Measurements from ENCODE around the gene MICAL3.
A peak's percentile ranks its signal among the peaks of the same experiment; 100 is the strongest.

MICAL3 gene

GRCh38 chr22:18058371-18059093, 34.2 kb upstream of the MICAL3 start:
- H3K9me3 ChIP-seq (ENCODE audit: insufficient read depth, low read length): no peaks in the 10 kb centered on the region
- peak overlapping the region; percentile 87 for H3K9ac ChIP-seq (ENCODE audit: low read length)
- H3K27ac ChIP-seq (ENCODE audit: low read length): peak overlapping the region; percentile 94
- H2AFZ ChIP-seq (ENCODE audit: low read depth, low read length): no peak overlapping the region
- TF ChIP-seq EZH2phosphoT487 (IDR thresholded peaks at IDR 0.05; ENCODE audit: low read depth) (no peak), CTCF (IDR thresholded peaks at IDR 0.05; ENCODE audit: low read depth, low read length) (no peak)
- H3K4me3 ChIP-seq (ENCODE audit: low read length): peak overlapping the region; percentile 70
- no peaks in the 10 kb centered on the region for H3K79me2 ChIP-seq (ENCODE audit: low read length)
- H3K4me1 ChIP-seq (ENCODE audit: low read length): peaks cover 69% of the 10 kb centered on the region
- H3K36me3 ChIP-seq (replicated peaks; ENCODE audit: low read depth, low read length): no peaks in the 10 kb centered on the region
- no peaks in the 10 kb centered on the region for H3K27me3 ChIP-seq (ENCODE audit: low read depth, low read length)
- H3K4me2 ChIP-seq (ENCODE audit: low read length): peak overlapping the region; percentile 58
- no peaks in the 10 kb centered on the region for H4K20me1 ChIP-seq (ENCODE audit: insufficient read depth, low read length)

GRCh38 chr22:18057568-18058209, 33.3 kb upstream of the MICAL3 start:
- Histone ChIP-seq H3K27me3 (ENCODE audit: low read depth, low read length) (no peaks in the 10 kb centered on the region), H3K9me3 (ENCODE audit: insufficient read depth, low read length) (no peaks in the 10 kb centered on the region), H3K4me1 (ENCODE audit: low read length) (peaks cover 69% of the 10 kb centered on the region), H3K79me2 (ENCODE audit: low read length) (no peaks in the 10 kb centered on the region), H3K4me2 (ENCODE audit: low read length) (peak overlapping the region; percentile 58), H2AFZ (ENCODE audit: low read depth, low read length) (no peak overlapping the region), H4K20me1 (ENCODE audit: insufficient read depth, low read length) (no peaks in the 10 kb centered on the region), H3K27ac (ENCODE audit: low read length) (peak overlapping the region; percentile 94), H3K9ac (ENCODE audit: low read length) (peak overlapping the region; percentile 87), H3K4me3 (ENCODE audit: low read length) (peak overlapping the region; percentile 70), H3K36me3 (replicated peaks; ENCODE audit: low read depth, low read length) (no peaks in the 10 kb centered on the region)
- TF ChIP-seq EZH2phosphoT487 (IDR thresholded peaks at IDR 0.05; ENCODE audit: low read depth) (no peak), CTCF (IDR thresholded peaks at IDR 0.05; ENCODE audit: low read depth, low read length) (no peak)

GRCh38 chr22:18056807-18057474, 32.6 kb upstream of the MICAL3 start:
- Histone ChIP-seq H3K4me2 (ENCODE audit: low read length) (peak overlapping the region; percentile 58), H3K36me3 (replicated peaks; ENCODE audit: low read depth, low read length) (no peaks in the 10 kb centered on the region), H3K27me3 (ENCODE audit: low read depth, low read length) (no peaks in the 10 kb centered on the region), H3K4me1 (ENCODE audit: low read length) (peaks cover 68% of the 10 kb centered on the region), H3K4me3 (ENCODE audit: low read length) (peak overlapping the region; percentile 70), H2AFZ (ENCODE audit: low read depth, low read length) (no peak overlapping the region), H4K20me1 (ENCODE audit: insufficient read depth, low read length) (no peaks in the 10 kb centered on the region), H3K9ac (ENCODE audit: low read length) (peak overlapping the region; percentile 87), H3K27ac (ENCODE audit: low read length) (peak overlapping the region; percentile 94), H3K79me2 (ENCODE audit: low read length) (no peaks in the 10 kb centered on the region), H3K9me3 (ENCODE audit: insufficient read depth, low read length) (no peaks in the 10 kb centered on the region)
- TF ChIP-seq CTCF (IDR thresholded peaks at IDR 0.05; ENCODE audit: low read depth, low read length) (no peak), EZH2phosphoT487 (IDR thresholded peaks at IDR 0.05; ENCODE audit: low read depth) (no peak)

GRCh38 chr22:18056161-18056666, 31.9 kb upstream of the MICAL3 start:
- no peaks in the 10 kb centered on the region for H4K20me1 ChIP-seq (ENCODE audit: insufficient read depth, low read length)
- H3K9ac ChIP-seq (ENCODE audit: low read length): peak overlapping the region; percentile 87
- TF ChIP-seq EZH2phosphoT487 (IDR thresholded peaks at IDR 0.05; ENCODE audit: low read depth): no peak
- no peak for TF ChIP-seq CTCF (IDR thresholded peaks at IDR 0.05; ENCODE audit: low read depth, low read length)
- no peaks in the 10 kb centered on the region for H3K27me3 ChIP-seq (ENCODE audit: low read depth, low read length)
- no peaks in the 10 kb centered on the region for H3K36me3 ChIP-seq (replicated peaks; ENCODE audit: low read depth, low read length)
- H3K27ac ChIP-seq (ENCODE audit: low read length): peak overlapping the region; percentile 94
- H2AFZ ChIP-seq (ENCODE audit: low read depth, low read length): peak overlapping the region; percentile 76
- H3K4me2 ChIP-seq (ENCODE audit: low read length): peak overlapping the region; percentile 58
- peaks cover 61% of the 10 kb centered on the region for H3K4me1 ChIP-seq (ENCODE audit: low read length)
- H3K9me3 ChIP-seq (ENCODE audit: insufficient read depth, low read length): no peaks in the 10 kb centered on the region
- peak overlapping the region; percentile 70 for H3K4me3 ChIP-seq (ENCODE audit: low read length)
- no peaks in the 10 kb centered on the region for H3K79me2 ChIP-seq (ENCODE audit: low read length)

Measured in OCI-LY3 (cell line).